SK-N-SH treated with all-trans-retinoic acid at 6 μM for 48 hours (cell line): ENCODE data around the gene ANKRD65.

Experiments
- ATAC-seq: fragments of 200-7000 bp; cut with Tn5 transposase; 3 replicates; pipeline ENCODE4 v1.9.1; 2020; ENCODE audit warnings: mild to moderate bottlenecking, moderate library complexity
- ARNTL ChIP-seq: fragments of 450-650 bp; formaldehyde crosslinking; IDR thresholded peaks from 2 replicates; pipeline ENCODE4 v1.5.0; 2020; ENCODE audit warnings: low read depth, mild to moderate bottlenecking, moderate library complexity, borderline replicate concordance
- BACH2 ChIP-seq: fragments of 250-450 bp; sonication (Bioruptor Pico); IDR thresholded peaks from 2 replicates; pipeline ENCODE4 v1.9.0; 2021; ENCODE audit warnings: mild to moderate bottlenecking, borderline replicate concordance
- CREB5 ChIP-seq: fragments of 250-450 bp; sonication (Bioruptor Pico); IDR thresholded peaks from 2 replicates; pipeline ENCODE4 v1.5.1; 2020; ENCODE audit warnings: low read depth, mild to moderate bottlenecking, moderate library complexity
- CSDC2 ChIP-seq: fragments of 250-450 bp; sonication (Bioruptor Pico); IDR thresholded peaks from 2 replicates; pipeline ENCODE4 v1.5.0; 2020; ENCODE audit warnings: mild to moderate bottlenecking, moderate library complexity
- CSRNP3 ChIP-seq: fragments of 250-450 bp; sonication (Bioruptor Pico); IDR thresholded peaks from 2 replicates; pipeline ENCODE4 v1.5.1; 2021; ENCODE audit warnings: mild to moderate bottlenecking, moderate library complexity
- ESRRG ChIP-seq: fragments of 250-450 bp; sonication (Bioruptor Pico); IDR thresholded peaks from 2 replicates; pipeline ENCODE4 v1.6.1; 2021; ENCODE audit warnings: mild to moderate bottlenecking
- ISL1 ChIP-seq: fragments of 250-450 bp; sonication (Bioruptor Pico); IDR thresholded peaks from 2 replicates; pipeline ENCODE4 v2.1.2; 2022; ENCODE audit warnings: mild to moderate bottlenecking, moderate library complexity
- PATZ1 ChIP-seq: fragments of 250-450 bp; sonication (Bioruptor Pico); IDR thresholded peaks from 2 replicates; pipeline ENCODE4 v1.8.0; 2020; ENCODE audit warnings: mild to moderate bottlenecking, moderate library complexity, borderline replicate concordance
- POU6F1 ChIP-seq: fragments of 250-450 bp; sonication (Bioruptor Pico); IDR thresholded peaks from 2 replicates; pipeline ENCODE4 v1.8.0; 2021; ENCODE audit warnings: low read depth, mild to moderate bottlenecking, moderate library complexity, borderline replicate concordance
- PPARA ChIP-seq: fragments of 250-450 bp; sonication (Bioruptor Pico); IDR thresholded peaks from 2 replicates; pipeline ENCODE4 v1.5.0; 2020; ENCODE audit warnings: mild to moderate bottlenecking, borderline replicate concordance
- RARB ChIP-seq: fragments of 250-450 bp; sonication (Bioruptor Pico); IDR thresholded peaks from 2 replicates; pipeline ENCODE4 v1.8.0; 2021; ENCODE audit warnings: mild to moderate bottlenecking, moderate library complexity
- TCF4 ChIP-seq: fragments of 250-450 bp; sonication (Bioruptor Pico); IDR thresholded peaks from 2 replicates; pipeline ENCODE4 v1.8.0; 2021; ENCODE audit warnings: mild to moderate bottlenecking, moderate library complexity, borderline replicate concordance
- TOX ChIP-seq: fragments of 250-450 bp; sonication (Bioruptor Pico); IDR thresholded peaks from 2 replicates; pipeline ENCODE4 v1.8.0; 2021; ENCODE audit warnings: mild to moderate bottlenecking, moderate library complexity, borderline replicate concordance
- TSHZ2 ChIP-seq: fragments of 250-450 bp; sonication (Bioruptor Pico); IDR thresholded peaks from 2 replicates; pipeline ENCODE4 v1.5.0; 2020; ENCODE audit warnings: mild to moderate bottlenecking, moderate library complexity
- ZC3H10 ChIP-seq: fragments of 250-450 bp; sonication (Bioruptor Pico); IDR thresholded peaks from 2 replicates; pipeline ENCODE4 v1.5.1; 2021; ENCODE audit warnings: mild to moderate bottlenecking, moderate library complexity
- ZFP3 ChIP-seq: fragments of 250-450 bp; sonication (Bioruptor Pico); IDR thresholded peaks from 2 replicates; pipeline ENCODE4 v1.5.0; 2020; ENCODE audit warnings: mild to moderate bottlenecking, moderate library complexity
- ZNF565 ChIP-seq: fragments of 450-650 bp; formaldehyde crosslinking; conservative IDR thresholded peaks from 2 replicates; pipeline ENCODE4 v1.5.0; 2020; ENCODE audit warnings: low read depth, mild to moderate bottlenecking, moderate library complexity
- ZNF70 ChIP-seq: fragments of 450-650 bp; formaldehyde crosslinking; IDR thresholded peaks from 2 replicates; pipeline ENCODE4 v1.5.0; 2020; ENCODE audit warnings: mild to moderate bottlenecking, moderate library complexity
- ZNF8 ChIP-seq: fragments of 450-650 bp; formaldehyde crosslinking; IDR thresholded peaks from 2 replicates; pipeline ENCODE4 v1.5.0; 2020; ENCODE audit warnings: mild to moderate bottlenecking, moderate library complexity

Gene ANKRD65

GRCh38 chr1:1437904-1438376 lies 16.9 kb upstream of the ANKRD65 start (continued):
- TF ChIP-seq CSRNP3 (CRISPR knock-in tag): no peak

GRCh38 chr1:1437033-1437903 lies 16.2 kb upstream of the ANKRD65 start:
- TF ChIP-seq ZNF8 (CRISPR knock-in tag) (no peak), PATZ1 (no peak), ZNF565 (CRISPR knock-in tag) (no peak), ISL1 (no peak), ZNF70 (CRISPR knock-in tag) (no peak), TCF4 (CRISPR knock-in tag) (no peak), TSHZ2 (CRISPR knock-in tag) (no peak), ZC3H10 (CRISPR knock-in tag) (no peak), POU6F1 (no peak), ARNTL (CRISPR knock-in tag) (no peak), BACH2 (no peak), ESRRG (CRISPR knock-in tag) (no peak), RARB (CRISPR knock-in tag) (no peak), PPARA (CRISPR knock-in tag) (no peak), CSRNP3 (CRISPR knock-in tag) (no peak), ZFP3 (CRISPR knock-in tag) (no peak)
- TF ChIP-seq, all 23 proteins: peak for 0
- no peak for ATAC-seq

GRCh38 chr1:1436630-1437032 lies 15.6 kb upstream of the ANKRD65 start:
- no peak for ATAC-seq
- no peak for TF ChIP-seq TOX (CRISPR knock-in tag)
- no peak for TF ChIP-seq CREB5
- no peak for TF ChIP-seq CSDC2 (CRISPR knock-in tag)
- no peak for TF ChIP-seq ESRRG (CRISPR knock-in tag)
- TF ChIP-seq TSHZ2 (CRISPR knock-in tag): no peak
- no peak for TF ChIP-seq ISL1
- TF ChIP-seq CSRNP3 (CRISPR knock-in tag): no peak
- TF ChIP-seq ZC3H10 (CRISPR knock-in tag): no peak
- TF ChIP-seq, all 23 proteins: peak for 0
